IgD-negative memory B cell (primary cell): ENCODE results near the gene DCLK2. TPM values are rescaled to one million over a fixed set of nuclear protein-coding genes. Genes with fewer than 3 reads are reported as not detected.

Experiments
- H3K27ac Mint-ChIP-seq, 3 donors: one replicate each; pipeline ENCODE4 v1.8.0; 2020 to 2022; ENCODE audit warnings: mild to moderate bottlenecking in 3 of 3, mixed read lengths in 3 of 3, moderate library complexity in 1 of 3
- H3K27me3 Mint-ChIP-seq: one replicate; pipeline ENCODE4 v1.8.0; 2021; ENCODE audit warnings: mixed read lengths
- H3K36me3 Mint-ChIP-seq: one replicate; pipeline ENCODE4 v1.8.0; 2020; ENCODE audit warnings: mild to moderate bottlenecking, mixed read lengths
- H3K4me1 Mint-ChIP-seq, 3 donors: one replicate each; pipeline ENCODE4 v1.8.0; 2020 to 2022; ENCODE audit warnings: mixed read lengths in 3 of 3, mild to moderate bottlenecking in 1 of 3
- H3K4me3 Mint-ChIP-seq, 4 donors: one replicate each; pipeline ENCODE4 v1.8.0; 2020 to 2022; ENCODE audit warnings: mild to moderate bottlenecking in 4 of 4, mixed read lengths in 4 of 4, moderate library complexity in 3 of 4
- H3K9me3 Mint-ChIP-seq, 3 donors: one replicate each; pipeline ENCODE4 v1.8.0; 2020 to 2021; ENCODE audit warnings: mixed read lengths in 3 of 3, mild to moderate bottlenecking in 1 of 3
- polyA plus RNA-seq: library from polyadenylated mRNA; unstranded; fragments of 300-500 nt; fragmentation: Illumina TruSeq; gene quantifications from one replicate; pipeline ENCODE4 v1.2.3, GENCODE V29; 2021

DCLK2 gene
- polyA plus RNA-seq, 1 donor from 2014 or later = 2.3 TPM

- H3K27ac Mint-ChIP-seq = no peak overlapping the region
- peaks cover 30% of the 10 kb centered on the region for H3K36me3 Mint-ChIP-seq
- H3K27me3 Mint-ChIP-seq = no peaks in the 10 kb centered on the region
- peaks cover 0 to 2% (median 2%) of the 10 kb centered on the region in 3 donors for H3K9me3 Mint-ChIP-seq
- H3K4me3 Mint-ChIP-seq = no peak overlapping the region
- H3K4me1 Mint-ChIP-seq = no peaks in the 10 kb centered on the region
Observed at GRCh38 chr4:150278206-150278605, 200.0 kb downstream of the DCLK2 start.

- peak overlapping the region in 2 of 3 donors; percentile 62 to 68 for H3K27ac Mint-ChIP-seq
- H3K9me3 Mint-ChIP-seq = peaks cover 0 to 2% (median 2%) of the 10 kb centered on the region in 3 donors
- H3K4me3 Mint-ChIP-seq = no peak overlapping the region
- H3K27me3 Mint-ChIP-seq = no peaks in the 10 kb centered on the region
- peaks cover 26% of the 10 kb centered on the region for H3K36me3 Mint-ChIP-seq
- peaks cover 0 to 3% (median 0%) of the 10 kb centered on the region in 3 donors for H3K4me1 Mint-ChIP-seq
Observed at GRCh38 chr4:150280081-150280895, 202.0 kb downstream of the DCLK2 start.

GRCh38 chr4:150280975-150281374 lies 202.7 kb downstream of the DCLK2 start:
- Mint-ChIP-seq H3K9me3 (peaks cover 0 to 2% (median 2%) of the 10 kb centered on the region in 3 donors), H3K27me3 (no peaks in the 10 kb centered on the region)

GRCh38 chr4:150283689-150284088 lies 205.4 kb downstream of the DCLK2 start:
- H3K4me1 Mint-ChIP-seq = peaks cover 0 to 3% (median 0%) of the 10 kb centered on the region in 3 donors

More at GRCh38 chr4:150280975-150281374, 202.7 kb downstream of the DCLK2 start:
- no peak overlapping the region for H3K4me3 Mint-ChIP-seq
- peaks cover 25% of the 10 kb centered on the region for H3K36me3 Mint-ChIP-seq
- H3K27ac Mint-ChIP-seq = no peak overlapping the region
- H3K4me1 Mint-ChIP-seq = peaks cover 0 to 3% (median 0%) of the 10 kb centered on the region in 3 donors

GRCh38 chr4:150286656-150287055 lies 208.4 kb downstream of the DCLK2 start:
- Mint-ChIP-seq H3K4me1 (peaks cover 0 to 3% (median 0%) of the 10 kb centered on the region in 3 donors), H3K27me3 (no peaks in the 10 kb centered on the region), H3K9me3 (no peaks in the 10 kb centered on the region), H3K4me3 (no peak overlapping the region), H3K27ac (peak overlapping the region in 1 of 3 donors; percentile 67), H3K36me3 (peaks cover 6% of the 10 kb centered on the region)

More at GRCh38 chr4:150283689-150284088, 205.4 kb downstream of the DCLK2 start:
- H3K4me3 Mint-ChIP-seq = no peak overlapping the region
- no peak overlapping the region for H3K27ac Mint-ChIP-seq
- no peaks in the 10 kb centered on the region for H3K9me3 Mint-ChIP-seq
- no peaks in the 10 kb centered on the region for H3K27me3 Mint-ChIP-seq
- peaks cover 16% of the 10 kb centered on the region for H3K36me3 Mint-ChIP-seq

- Mint-ChIP-seq H3K36me3 (peaks cover 7% of the 10 kb centered on the region), H3K9me3 (peaks cover 0 to 11% (median 0%) of the 10 kb centered on the region in 3 donors), H3K4me1 (no peaks in the 10 kb centered on the region), H3K27me3 (no peaks in the 10 kb centered on the region), H3K27ac (no peak overlapping the region), H3K4me3 (no peak overlapping the region)
Observed at GRCh38 chr4:150289198-150289597, 211.0 kb downstream of the DCLK2 start.

- Mint-ChIP-seq H3K4me1 (no peaks in the 10 kb centered on the region), H3K27me3 (no peaks in the 10 kb centered on the region), H3K4me3 (no peak overlapping the region), H3K36me3 (peaks cover 7% of the 10 kb centered on the region), H3K27ac (no peak overlapping the region), H3K9me3 (peaks cover 0 to 11% (median 0%) of the 10 kb centered on the region in 3 donors)
Observed at GRCh38 chr4:150289881-150290280, 211.6 kb downstream of the DCLK2 start.

GRCh38 chr4:150297861-150298474 lies 219.7 kb downstream of the DCLK2 start:
- Mint-ChIP-seq H3K27me3 (no peaks in the 10 kb centered on the region), H3K4me1 (no peaks in the 10 kb centered on the region), H3K4me3 (no peak overlapping the region), H3K9me3 (peaks cover 0 to 6% (median 0%) of the 10 kb centered on the region in 3 donors), H3K36me3 (peaks cover 4% of the 10 kb centered on the region), H3K27ac (no peak overlapping the region)

GRCh38 chr4:150299816-150300215 lies 221.6 kb downstream of the DCLK2 start:
- Mint-ChIP-seq H3K36me3 (peaks cover 5% of the 10 kb centered on the region), H3K4me1 (no peaks in the 10 kb centered on the region), H3K4me3 (no peak overlapping the region), H3K27me3 (no peaks in the 10 kb centered on the region), H3K27ac (no peak overlapping the region), H3K9me3 (no peaks in the 10 kb centered on the region)

GRCh38 chr4:150302553-150302952 lies 224.3 kb downstream of the DCLK2 start:
- H3K36me3 Mint-ChIP-seq = peaks cover 5% of the 10 kb centered on the region
- H3K4me1 Mint-ChIP-seq = no peaks in the 10 kb centered on the region
- no peak overlapping the region for H3K27ac Mint-ChIP-seq
- no peaks in the 10 kb centered on the region for H3K9me3 Mint-ChIP-seq
- no peak overlapping the region for H3K4me3 Mint-ChIP-seq
- H3K27me3 Mint-ChIP-seq = no peaks in the 10 kb centered on the region

- Mint-ChIP-seq H3K27me3 (no peaks in the 10 kb centered on the region), H3K27ac (no peak overlapping the region), H3K4me3 (no peak overlapping the region), H3K4me1 (no peaks in the 10 kb centered on the region), H3K36me3 (peaks cover 7% of the 10 kb centered on the region), H3K9me3 (no peaks in the 10 kb centered on the region)
Observed at GRCh38 chr4:150305995-150306394, 227.8 kb downstream of the DCLK2 start.

GRCh38 chr4:150306719-150307118 lies 228.5 kb downstream of the DCLK2 start:
- Mint-ChIP-seq H3K9me3 (no peaks in the 10 kb centered on the region), H3K4me3 (no peak overlapping the region), H3K4me1 (no peaks in the 10 kb centered on the region), H3K36me3 (peaks cover 3% of the 10 kb centered on the region), H3K27ac (peak overlapping the region in 1 of 3 donors; percentile 43), H3K27me3 (no peaks in the 10 kb centered on the region)
